Hepatocyte (in vitro differentiated cells): ENCODE data around the gene PPP1R13L.

ENCODE experiments used
- CTCF ChIP-seq: fragments of 200-600 bp; sonication (generic); IDR thresholded peaks from 2 replicates; pipeline ENCODE4 v1.5.1; 2016; ENCODE audit warnings: antibody characterized with exemption, mild to moderate bottlenecking; ENCODE audit not compliant: poor library complexity
- EZH2 ChIP-seq: fragments of 200-600 bp; sonication (generic); IDR thresholded peaks from 2 replicates; pipeline ENCODE4 v1.6.1; 2016; ENCODE audit warnings: antibody characterized with exemption, mild to moderate bottlenecking, borderline replicate concordance
- EZH2phosphoT487 ChIP-seq: fragments of 200-600 bp; sonication (generic); IDR thresholded peaks from one replicate; pipeline ENCODE4 v1.6.1; 2018; ENCODE audit warnings: antibody characterized with exemption, mild to moderate bottlenecking, low read depth, moderate library complexity; ENCODE audit not compliant: unreplicated experiment, severe bottlenecking

GRCh38 chr19:45336696-45337251 is 68.1 kb downstream of the PPP1R13L start:
- TF ChIP-seq CTCF (no peak), EZH2 (no peak), EZH2phosphoT487 (no peak)
